Measurements from ENCODE around the gene LRP5. TPM values are rescaled to one million over a fixed set of nuclear protein-coding genes. Genes with fewer than 3 reads are reported as not detected.

The LRP5 gene
- polyA plus RNA-seq, 3 donors, result 0.23 to 0.29 TPM; not detected in 1

DNA sequence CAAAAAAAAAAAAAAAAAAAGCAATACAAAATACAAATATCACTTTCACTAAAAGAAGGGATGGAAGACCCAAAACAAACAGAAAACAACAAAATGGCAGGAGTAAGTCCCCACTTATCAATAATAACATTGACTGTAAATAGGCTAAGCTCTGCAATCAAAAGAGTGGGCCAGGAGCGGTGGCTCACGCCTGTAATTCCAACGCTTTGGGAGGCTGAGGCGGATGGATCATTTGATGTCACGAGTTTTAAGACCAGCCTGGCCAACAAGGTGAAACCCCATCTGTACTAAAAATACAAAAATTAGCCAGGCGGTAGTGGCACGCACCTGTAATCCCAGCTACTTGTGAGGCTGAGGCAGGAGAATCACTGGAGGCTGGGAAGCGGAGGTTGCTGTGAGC, 138.3 kb downstream of the LRP5 start:
- DNase-seq, result no peak
- Mint-ChIP-seq H3K27me3 (ENCODE audit: low read depth in 3 of 3) (peaks cover 3 to 15% (median 10%) of the 10 kb centered on the region in 3 donors), H3K4me1 (peaks cover 4% of the 10 kb centered on the region), H3K9me3 (peaks cover 0 to 3% (median 0%) of the 10 kb centered on the region in 7 donors), H3K27ac (no peak overlapping the region), H3K4me3 (no peak overlapping the region), H3K36me3 (no peaks in the 10 kb centered on the region)
- H3K9ac ChIP-seq (ENCODE audit: insufficient read depth, low read length, poor library complexity, severe bottlenecking), result no peak overlapping the region
- no peak overlapping the region for H3K4me3 ChIP-seq (replicated peaks in 1 of 3; ENCODE audit: low read depth in 2 of 3, low read length in 3 of 3)
- H3K4me2 ChIP-seq (replicated peaks; ENCODE audit: extremely low read depth, low read length, poor library complexity, severe bottlenecking), result no peak overlapping the region
- no peak overlapping the region for H2AFZ ChIP-seq (ENCODE audit: insufficient read depth, low read depth, low read length, poor library complexity, severe bottlenecking)
- no peaks in the 10 kb centered on the region for H4K20me1 ChIP-seq (ENCODE audit: insufficient read depth, low read length)
- H3K36me3 ChIP-seq (replicated peaks in 1 of 2; ENCODE audit: control insufficient read depth in 1 of 2, insufficient read depth in 2 of 2, low read length in 2 of 2), result no peaks in the 10 kb centered on the region
- no peaks in the 10 kb centered on the region for H3K79me2 ChIP-seq (ENCODE audit: insufficient read depth, low read length)
- WGBS (ENCODE audit: insufficient coverage), result 100% methylated on average over 2 of the region's 8 CpGs
- intact Hi-C loops (cut with micrococcal nuclease), result no loop called here
- no peaks in the 10 kb centered on the region for H3K27me3 ChIP-seq (ENCODE audit: control insufficient read depth in 2 of 2, insufficient read depth in 2 of 2, low read length in 2 of 2)
- no peaks in the 10 kb centered on the region for H3K9me3 ChIP-seq (replicated peaks in 1 of 2; ENCODE audit: control insufficient read depth in 1 of 2, insufficient read depth in 1 of 2, low read length in 2 of 2)
- no peaks in the 10 kb centered on the region for H3K4me1 ChIP-seq (ENCODE audit: control insufficient read depth in 1 of 2, insufficient read depth in 2 of 2, low read length in 2 of 2)
- TF ChIP-seq, protein P1, sequence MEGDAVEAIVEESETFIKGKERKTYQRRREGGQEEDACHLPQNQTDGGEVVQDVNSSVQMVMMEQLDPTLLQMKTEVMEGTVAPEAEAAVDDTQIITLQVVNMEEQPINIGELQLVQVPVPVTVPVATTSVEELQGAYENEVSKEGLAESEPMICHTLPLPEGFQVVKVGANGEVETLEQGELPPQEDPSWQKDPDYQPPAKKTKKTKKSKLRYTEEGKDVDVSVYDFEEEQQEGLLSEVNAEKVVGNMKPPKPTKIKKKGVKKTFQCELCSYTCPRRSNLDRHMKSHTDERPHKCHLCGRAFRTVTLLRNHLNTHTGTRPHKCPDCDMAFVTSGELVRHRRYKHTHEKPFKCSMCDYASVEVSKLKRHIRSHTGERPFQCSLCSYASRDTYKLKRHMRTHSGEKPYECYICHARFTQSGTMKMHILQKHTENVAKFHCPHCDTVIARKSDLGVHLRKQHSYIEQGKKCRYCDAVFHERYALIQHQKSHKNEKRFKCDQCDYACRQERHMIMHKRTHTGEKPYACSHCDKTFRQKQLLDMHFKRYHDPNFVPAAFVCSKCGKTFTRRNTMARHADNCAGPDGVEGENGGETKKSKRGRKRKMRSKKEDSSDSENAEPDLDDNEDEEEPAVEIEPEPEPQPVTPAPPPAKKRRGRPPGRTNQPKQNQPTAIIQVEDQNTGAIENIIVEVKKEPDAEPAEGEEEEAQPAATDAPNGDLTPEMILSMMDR (IDR thresholded peaks at IDR 0.05), result no peak
- H3K27ac ChIP-seq (ENCODE audit: low read depth in 1 of 2, low read length in 2 of 2), result no peak overlapping the region

DNA sequence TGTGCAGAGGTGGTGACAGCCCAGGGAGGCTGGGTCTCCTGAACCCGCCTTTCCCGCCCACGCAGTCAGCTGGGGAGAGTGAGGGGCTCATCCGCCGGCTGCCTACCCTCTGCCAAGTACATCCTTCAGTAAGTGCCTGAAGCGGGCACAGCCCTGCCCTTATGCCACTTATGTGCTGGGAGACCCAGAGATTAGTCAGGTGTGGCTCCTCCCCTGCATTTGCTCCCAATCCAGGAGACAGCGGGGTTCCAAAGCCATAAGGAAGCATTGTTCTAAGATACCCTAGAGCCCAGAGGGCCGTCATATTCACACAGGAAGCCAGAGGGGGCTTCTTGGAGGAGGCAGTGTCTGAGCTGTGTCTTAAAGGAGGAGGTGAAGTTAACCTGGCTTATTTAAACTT, 142.4 kb downstream of the LRP5 start:
- Histone ChIP-seq H3K9me3 (replicated peaks in 1 of 2; ENCODE audit: control insufficient read depth in 1 of 2, insufficient read depth in 1 of 2, low read length in 2 of 2) (no peaks in the 10 kb centered on the region), H3K4me2 (replicated peaks; ENCODE audit: extremely low read depth, low read length, poor library complexity, severe bottlenecking) (no peak overlapping the region), H3K9ac (ENCODE audit: insufficient read depth, low read length, poor library complexity, severe bottlenecking) (no peak overlapping the region), H3K79me2 (ENCODE audit: insufficient read depth, low read length) (no peaks in the 10 kb centered on the region), H3K27ac (ENCODE audit: low read depth in 1 of 2, low read length in 2 of 2) (no peak overlapping the region), H3K36me3 (replicated peaks in 1 of 2; ENCODE audit: control insufficient read depth in 1 of 2, insufficient read depth in 2 of 2, low read length in 2 of 2) (no peaks in the 10 kb centered on the region), H4K20me1 (ENCODE audit: insufficient read depth, low read length) (no peaks in the 10 kb centered on the region), H3K27me3 (ENCODE audit: control insufficient read depth in 2 of 2, insufficient read depth in 2 of 2, low read length in 2 of 2) (no peaks in the 10 kb centered on the region), H2AFZ (ENCODE audit: insufficient read depth, low read depth, low read length, poor library complexity, severe bottlenecking) (no peak overlapping the region), H3K4me1 (ENCODE audit: control insufficient read depth in 1 of 2, insufficient read depth in 2 of 2, low read length in 2 of 2) (peaks cover 2 to 3% of the 10 kb centered on the region in 2 donors), H3K4me3 (replicated peaks in 1 of 3; ENCODE audit: low read depth in 2 of 3, low read length in 3 of 3) (no peak overlapping the region)
- H3K36me3 Mint-ChIP-seq, result no peaks in the 10 kb centered on the region
- no peak overlapping the region for H3K4me3 Mint-ChIP-seq
- peaks cover 6% of the 10 kb centered on the region for H3K4me1 Mint-ChIP-seq
- peaks cover 1 to 20% (median 8%) of the 10 kb centered on the region in 3 donors for H3K27me3 Mint-ChIP-seq (ENCODE audit: low read depth in 3 of 3)
- intact Hi-C loops (cut with micrococcal nuclease), result no loop called here
- peaks cover 0 to 3% (median 0%) of the 10 kb centered on the region in 7 donors for H3K9me3 Mint-ChIP-seq
- 80% methylated on average over 1 of the region's 8 CpGs for WGBS (ENCODE audit: insufficient coverage)
- no peak for DNase-seq
- TF ChIP-seq, protein P1 (IDR thresholded peaks at IDR 0.05), result no peak
- H3K27ac Mint-ChIP-seq, result no peak overlapping the region

Data from CD14-positive monocyte (primary cell).